ENCODE results near the gene PNMA3. TPM values are rescaled to one million over a fixed set of nuclear protein-coding genes. Genes with fewer than 3 reads are reported as not detected.
"Not testable (repeated sequence)": the region's sequence is repeated elsewhere in the genome, so short reads cannot be mapped to it uniquely, and the experiment has no call there.

The PNMA3 gene
- 0.35 TPM in 1 of 2 replicates, not detected in the other for total RNA-seq

GRCh38 chrX:153055871-153056749, at the start of gene PNMA3:
TSS of gene PNMA3 (plus strand) at chrX:153056470. CDS start at chrX:153057056, 586 bp downstream.
- DNase-seq (ENCODE audit: low read depth) = no peak

GRCh38 chrX:153017174-153017573, 39.1 kb upstream of the PNMA3 start:
- DNase-seq (ENCODE audit: low read depth) = not testable (repeated sequence)

GRCh38 chrX:153019166-153019565, 37.1 kb upstream of the PNMA3 start:
- DNase-seq (ENCODE audit: low read depth) = no peak

GRCh38 chrX:153026501-153026900, 29.8 kb upstream of the PNMA3 start:
- not testable (repeated sequence) for DNase-seq (ENCODE audit: low read depth)

GRCh38 chrX:153028487-153028886, 27.8 kb upstream of the PNMA3 start:
- DNase-seq (ENCODE audit: low read depth) = not testable (repeated sequence)

- no peak for DNase-seq (ENCODE audit: low read depth)
Measured at GRCh38 chrX:153029162-153029561, 27.1 kb upstream of the PNMA3 start.

- no peak for DNase-seq (ENCODE audit: low read depth)
Measured at GRCh38 chrX:153029875-153030274, 26.4 kb upstream of the PNMA3 start.

- no peak for DNase-seq (ENCODE audit: low read depth)
Measured at GRCh38 chrX:153030801-153031200, 25.5 kb upstream of the PNMA3 start.

GRCh38 chrX:153032397-153033118, 23.7 kb upstream of the PNMA3 start:
- peak; percentile 1 for DNase-seq (ENCODE audit: low read depth)

GRCh38 chrX:153049093-153049492, 7.2 kb upstream of the PNMA3 start:
- no peak for DNase-seq (ENCODE audit: low read depth)

- DNase-seq (ENCODE audit: low read depth) = no peak
Measured at GRCh38 chrX:153052534-153052933, 3.7 kb upstream of the PNMA3 start.

- no peak for DNase-seq (ENCODE audit: low read depth)
Measured at GRCh38 chrX:153057281-153057680, 1.0 kb downstream of the PNMA3 start.

- no peak for DNase-seq (ENCODE audit: low read depth)
Measured at GRCh38 chrX:153059191-153060094, 3.2 kb downstream of the PNMA3 start.

- DNase-seq (ENCODE audit: low read depth) = no peak
Measured at GRCh38 chrX:153060095-153060445, 3.8 kb downstream of the PNMA3 start.

GRCh38 chrX:153061732-153062131, 5.5 kb downstream of the PNMA3 start:
- peak; percentile 23 for DNase-seq (ENCODE audit: low read depth)

GRCh38 chrX:153063315-153063714, 7.0 kb downstream of the PNMA3 start:
- no peak for DNase-seq (ENCODE audit: low read depth)

- no peak for DNase-seq (ENCODE audit: low read depth)
Measured at GRCh38 chrX:153064061-153064460, 7.8 kb downstream of the PNMA3 start.

- DNase-seq (ENCODE audit: low read depth) = no peak
Measured at GRCh38 chrX:153065389-153065788, 9.1 kb downstream of the PNMA3 start.

- DNase-seq (ENCODE audit: low read depth) = not testable (repeated sequence)
Measured at GRCh38 chrX:153066402-153066801, 10.1 kb downstream of the PNMA3 start.

- not testable (repeated sequence) for DNase-seq (ENCODE audit: low read depth)
Measured at GRCh38 chrX:153071909-153072583, 15.8 kb downstream of the PNMA3 start, which contains the start of gene PNMA6A. TSS of gene PNMA6A (plus strand) at chrX:153072454. CDS start at chrX:153073063, 609 bp downstream.

- not testable (repeated sequence) for DNase-seq (ENCODE audit: low read depth)
Measured at GRCh38 chrX:153073331-153073730, 17.1 kb downstream of the PNMA3 start.
